AG08396 (cell line): Measurements from ENCODE around the gene HPN.
"Not testable (repeated sequence)": the region's sequence is repeated elsewhere in the genome, so short reads cannot be mapped to it uniquely, and the experiment has no call there.

Experiments used
- DNase-seq: peaks from one replicate; pipeline ENCODE4 v3.0.0; 2012; ENCODE audit warnings: low spot score, mixed read lengths

HPN gene

GRCh38 chr19:35083691-35084508 lies 42.4 kb downstream of the HPN start:
- DNase-seq = no peak

GRCh38 chr19:35084509-35084762 lies 42.9 kb downstream of the HPN start:
- DNase-seq = no peak

- no peak for DNase-seq
Measured at GRCh38 chr19:35085947-35086346, 44.4 kb downstream of the HPN start.

GRCh38 chr19:35086455-35086854 lies 44.9 kb downstream of the HPN start:
- no peak for DNase-seq

- no peak for DNase-seq
Measured at GRCh38 chr19:35087393-35087792, 45.9 kb downstream of the HPN start.

GRCh38 chr19:35088131-35088913 lies 46.8 kb downstream of the HPN start:
- peak; percentile 91 for DNase-seq

GRCh38 chr19:35089554-35089953 lies 48.0 kb downstream of the HPN start:
- DNase-seq = no peak

- DNase-seq = no peak
Measured at GRCh38 chr19:35090160-35090505, 48.6 kb downstream of the HPN start.

GRCh38 chr19:35090506-35091214 lies 49.1 kb downstream of the HPN start:
- DNase-seq = peak; percentile 88

- DNase-seq = no peak
Measured at GRCh38 chr19:35093430-35093829, 51.9 kb downstream of the HPN start.

GRCh38 chr19:35093941-35094647 lies 52.6 kb downstream of the HPN start:
- DNase-seq = no peak

- no peak for DNase-seq
Measured at GRCh38 chr19:35094656-35095055, 53.1 kb downstream of the HPN start.

GRCh38 chr19:35095667-35096368 lies 54.3 kb downstream of the HPN start:
- no peak for DNase-seq

- DNase-seq = no peak
Measured at GRCh38 chr19:35098413-35099049, 57.0 kb downstream of the HPN start.

- no peak for DNase-seq
Measured at GRCh38 chr19:35099155-35099896, 57.8 kb downstream of the HPN start.

- DNase-seq = no peak
Measured at GRCh38 chr19:35099897-35100275, 58.4 kb downstream of the HPN start.

GRCh38 chr19:35100588-35101533 lies 59.3 kb downstream of the HPN start:
- DNase-seq = no peak

GRCh38 chr19:35101949-35102348 lies 60.4 kb downstream of the HPN start:
- DNase-seq = not testable (repeated sequence)

GRCh38 chr19:35103614-35104013 lies 62.1 kb downstream of the HPN start:
- not testable (repeated sequence) for DNase-seq
